H1 (cell line): ENCODE data around the gene KRTAP12-4. TPM values are rescaled to one million over a fixed set of nuclear protein-coding genes. Genes with fewer than 3 reads are reported as not detected.

ENCODE experiments used
- polyA plus RNA-seq, 7 experiments: library from polyadenylated mRNA; depleted of rRNA in 3 of 7; stranded (reverse) in 5 of 7; unstranded in 2 of 7; fragments of >200 nt in 5 of 7; fragments of 200-250 nt in 2 of 7; gene quantifications; 1 replicate in 5 of 7; 2 replicates in 1 of 7; 4 replicates in 1 of 7; pipeline versions ENCODE4 v1.2.1 to v1.2.3, GENCODE V29; 2011 to 2013; ENCODE audit warnings: missing spikeins in 2 of 7, mixed read lengths in 2 of 7
- small RNA-seq: library from polyadenylated mRNA; stranded (forward); fragments of <200 nt; extraction: miRNeasy Mini kit (QIAGEN cat#:217004); gene quantifications from one replicate; pipeline ENCODE3, GENCODE V24; 2013; ENCODE audit not compliant: insufficient read depth
- total RNA-seq: library from RNA; stranded (reverse); fragmentation: NEBNext Ultra II Directional; extraction: Animal tissue kit (Norgen Biotek cat#: 25700); gene quantifications from 2 replicates; pipeline ENCODE4 v1.2.1, GENCODE V29; 2021

The KRTAP12-4 gene
- total and polyA plus RNA-seq, 2 of the 8 experiments (the other 6 are each of a cell fraction or from before 2014, with no cell fraction given): not detected

Small RNA genes lying within 50 kb of the gene (small RNA-seq; reads per million reads assigned to genes)
- not detected for gene KRTAP12-6P

Other genes starting within 250 kb of the KRTAP12-4 start
- 5.4 and 5.9 TPM in 2 replicates for gene LRRC3, start 199.1 kb downstream of the KRTAP12-4 start, total RNA-seq
- 3.1 and 4.7 TPM in 2 replicates for gene LRRC3, start 199.1 kb downstream of the KRTAP12-4 start, polyA plus RNA-seq (2011; rRNA removed)
- not detected in 2 replicates for gene KRTAP10-1, start 114.5 kb downstream of the KRTAP12-4 start, total RNA-seq
- gene KRTAP10-1, start 114.5 kb downstream of the KRTAP12-4 start, polyA plus RNA-seq (2011; rRNA removed): 0.08 TPM in 1 of 2 replicates, not detected in the other
- not detected in 2 replicates for gene KRTAP10-2, start 103.2 kb downstream of the KRTAP12-4 start, total RNA-seq
- 0.06 and 0.11 TPM in 2 replicates for gene KRTAP10-2, start 103.2 kb downstream of the KRTAP12-4 start, polyA plus RNA-seq (2011; rRNA removed)
- gene KRTAP10-3, start 95.9 kb downstream of the KRTAP12-4 start, total RNA-seq: not detected in 2 replicates
- gene KRTAP10-3, start 95.9 kb downstream of the KRTAP12-4 start, polyA plus RNA-seq (2011; rRNA removed): 0.16 TPM in 1 of 2 replicates, not detected in the other
- gene KRTAP10-4, start 80.9 kb downstream of the KRTAP12-4 start, total RNA-seq: not detected in 2 replicates
- not detected in 2 replicates for gene KRTAP10-4, start 80.9 kb downstream of the KRTAP12-4 start, polyA plus RNA-seq (2011; rRNA removed)
- gene KRTAP10-5, start 74.1 kb downstream of the KRTAP12-4 start, total RNA-seq: not detected in 2 replicates
- gene KRTAP10-5, start 74.1 kb downstream of the KRTAP12-4 start, polyA plus RNA-seq (2011; rRNA removed): 0.08 and 0.09 TPM in 2 replicates
- gene KRTAP10-6, start 62.2 kb downstream of the KRTAP12-4 start, total RNA-seq: not detected in 2 replicates
- 0.12 and 0.33 TPM in 2 replicates for gene KRTAP10-6, start 62.2 kb downstream of the KRTAP12-4 start, polyA plus RNA-seq (2011; rRNA removed)
- gene KRTAP10-7, start 54.1 kb downstream of the KRTAP12-4 start, total RNA-seq: not detected in 2 replicates
- not detected in 2 replicates for gene KRTAP10-7, start 54.1 kb downstream of the KRTAP12-4 start, polyA plus RNA-seq (2011; rRNA removed)
- not detected in 2 replicates for gene KRTAP10-8, start 42.6 kb downstream of the KRTAP12-4 start, total RNA-seq
- gene KRTAP10-8, start 42.6 kb downstream of the KRTAP12-4 start, polyA plus RNA-seq (2011; rRNA removed): not detected in 2 replicates
- gene KRTAP10-9, start 27.6 kb downstream of the KRTAP12-4 start, total RNA-seq: not detected in 2 replicates
- gene KRTAP10-9, start 27.6 kb downstream of the KRTAP12-4 start, polyA plus RNA-seq (2011; rRNA removed): not detected in 2 replicates
- not detected in 2 replicates for gene KRTAP10-10, start 17.3 kb downstream of the KRTAP12-4 start, total RNA-seq
- not detected in 2 replicates for gene KRTAP10-10, start 17.3 kb downstream of the KRTAP12-4 start, polyA plus RNA-seq (2011; rRNA removed)
- not detected in 2 replicates for gene KRTAP10-11, start 8.2 kb downstream of the KRTAP12-4 start, total RNA-seq
- not detected in 2 replicates for gene KRTAP10-11, start 8.2 kb downstream of the KRTAP12-4 start, polyA plus RNA-seq (2011; rRNA removed)
- not detected in 2 replicates for gene KRTAP12-3, start 3.3 kb upstream of the KRTAP12-4 start, total RNA-seq
- not detected in 2 replicates for gene KRTAP12-3, start 3.3 kb upstream of the KRTAP12-4 start, polyA plus RNA-seq (2011; rRNA removed)
- gene KRTAP12-2, start 12.3 kb upstream of the KRTAP12-4 start, total RNA-seq: not detected in 2 replicates
- gene KRTAP12-2, start 12.3 kb upstream of the KRTAP12-4 start, polyA plus RNA-seq (2011; rRNA removed): 0.46 and 0.50 TPM in 2 replicates
- 0.73 TPM in 1 of 2 replicates, not detected in the other for gene KRTAP12-1, start 27.5 kb upstream of the KRTAP12-4 start, total RNA-seq
- 0.17 and 0.50 TPM in 2 replicates for gene KRTAP12-1, start 27.5 kb upstream of the KRTAP12-4 start, polyA plus RNA-seq (2011; rRNA removed)
- not detected in 2 replicates for gene KRTAP10-12, start 42.5 kb upstream of the KRTAP12-4 start, total RNA-seq
- not detected in 2 replicates for gene KRTAP10-12, start 42.5 kb upstream of the KRTAP12-4 start, polyA plus RNA-seq (2011; rRNA removed)
- gene TSPEAR, start 56.9 kb upstream of the KRTAP12-4 start, total RNA-seq: 0.58 and 1.1 TPM in 2 replicates
- 0.89 and 1.5 TPM in 2 replicates for gene TSPEAR, start 56.9 kb upstream of the KRTAP12-4 start, polyA plus RNA-seq (2011; rRNA removed)
- gene UBE2G2, start 147.2 kb upstream of the KRTAP12-4 start, total RNA-seq: 93.0 and 101 TPM in 2 replicates
- 96.3 and 145 TPM in 2 replicates for gene UBE2G2, start 147.2 kb upstream of the KRTAP12-4 start, polyA plus RNA-seq (2011; rRNA removed)
- 95.0 and 96.8 TPM in 2 replicates for gene SUMO3, start 163.4 kb upstream of the KRTAP12-4 start, total RNA-seq
- 97.8 and 101 TPM in 2 replicates for gene SUMO3, start 163.4 kb upstream of the KRTAP12-4 start, polyA plus RNA-seq (2011; rRNA removed)
- 124 and 130 TPM in 2 replicates for gene PTTG1IP, start 219.0 kb upstream of the KRTAP12-4 start, total RNA-seq
- 88.9 and 90.8 TPM in 2 replicates for gene PTTG1IP, start 219.0 kb upstream of the KRTAP12-4 start, polyA plus RNA-seq (2011; rRNA removed)